Stimulated activated CD4-positive, alpha-beta T cell treated with anti-CD3 and anti-CD28 coated beads, TNF-alpha, amount 100 ng/mL, for 48 hours (primary cell): Measurements from ENCODE around the gene DLX6.

ENCODE experiments used
- DNase-seq, 3 donors: peaks; one replicate each; pipeline ENCODE4 v3.0.0-alpha.2; 2020; ENCODE audit warnings: low read depth in 3 of 3

DLX6 gene

DNA sequence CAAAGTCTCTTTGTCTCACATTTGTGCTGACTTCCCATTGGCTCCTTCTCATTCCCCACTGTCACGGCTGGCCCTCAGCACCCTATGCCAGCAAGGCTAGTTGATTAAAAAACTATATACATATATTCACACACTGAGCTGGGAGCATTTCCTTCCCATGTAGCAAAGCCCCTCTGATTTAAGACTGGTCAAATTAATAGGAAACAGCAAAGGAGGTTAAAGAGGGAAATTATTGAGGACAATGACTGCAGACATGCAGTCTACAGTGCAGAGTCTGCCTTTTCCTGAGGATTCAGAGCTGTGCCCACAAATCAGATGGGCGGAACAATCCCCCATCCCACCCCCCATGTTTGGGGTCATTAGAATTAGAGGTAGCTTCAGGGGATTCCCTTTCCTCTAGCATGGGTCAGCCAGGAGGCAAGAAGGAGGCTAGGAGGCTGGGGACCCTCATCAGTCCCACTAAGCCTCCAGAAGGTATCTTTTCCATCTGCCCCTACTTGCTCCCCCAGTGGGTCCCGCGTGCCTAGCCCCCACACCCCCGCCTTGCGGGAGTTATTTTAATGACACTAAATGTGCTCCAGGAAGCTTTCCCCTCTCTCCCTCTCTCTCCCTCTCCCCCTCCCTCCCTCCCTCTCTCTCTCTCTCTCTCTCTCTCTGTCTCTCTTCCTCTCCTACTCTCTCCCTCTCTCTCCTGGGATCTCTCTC lies 9.8 kb upstream of the DLX6 start:
- no peak for DNase-seq

GRCh38 chr7:96996111-96996957 lies 9.0 kb upstream of the DLX6 start:
- no peak for DNase-seq

DNA sequence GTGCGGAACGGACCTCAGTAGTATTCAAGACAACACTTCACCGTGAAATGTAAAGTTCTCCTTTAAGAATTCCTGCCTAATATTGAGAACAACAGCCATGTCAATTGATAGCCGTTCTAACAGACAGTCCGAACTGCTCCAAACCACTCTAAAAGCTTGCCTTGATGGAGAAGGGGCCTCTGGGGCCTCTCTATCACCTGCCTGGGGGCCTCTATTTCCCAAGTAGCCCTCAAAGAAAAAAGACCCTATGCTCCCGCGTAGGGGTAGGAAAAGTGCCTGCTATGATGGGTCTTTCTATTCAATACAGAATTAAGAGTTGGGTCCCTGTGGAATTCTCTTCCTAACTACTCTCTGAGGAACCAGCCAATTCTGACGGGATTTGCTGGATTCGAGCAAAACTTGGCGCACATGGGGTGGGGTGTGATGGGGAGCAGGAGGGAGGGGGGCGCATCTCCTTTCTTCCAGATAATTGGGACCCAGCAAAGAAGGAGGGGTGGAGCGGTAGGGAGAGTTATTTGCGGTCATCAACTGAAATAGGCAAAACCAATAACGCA lies 8.3 kb upstream of the DLX6 start:
- DNase-seq = no peak

- no peak for DNase-seq
These were observed 7.8 kb upstream of the DLX6 start for GRCh38 chr7:96997512-96998032.

DNA sequence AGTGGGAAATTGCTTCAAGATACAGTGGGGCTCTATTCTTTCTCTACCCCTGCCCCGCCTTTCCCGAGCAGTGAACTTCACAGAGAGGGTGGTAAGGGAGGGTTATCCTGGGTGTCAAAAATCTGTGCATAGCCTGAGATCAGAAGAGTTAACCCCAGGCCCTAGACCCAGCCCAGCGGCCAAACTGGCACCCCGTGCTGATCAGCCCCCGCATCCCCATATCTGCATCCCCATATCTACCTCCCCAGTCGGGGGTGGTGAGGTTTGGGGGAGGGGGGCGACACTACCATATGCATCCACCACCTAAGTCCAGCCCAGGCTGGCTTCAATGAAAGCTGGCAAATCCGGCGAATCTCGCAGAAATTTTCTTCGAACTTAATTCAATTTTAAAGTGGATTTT lies 7.0 kb upstream of the DLX6 start:
- DNase-seq = no peak

DNA sequence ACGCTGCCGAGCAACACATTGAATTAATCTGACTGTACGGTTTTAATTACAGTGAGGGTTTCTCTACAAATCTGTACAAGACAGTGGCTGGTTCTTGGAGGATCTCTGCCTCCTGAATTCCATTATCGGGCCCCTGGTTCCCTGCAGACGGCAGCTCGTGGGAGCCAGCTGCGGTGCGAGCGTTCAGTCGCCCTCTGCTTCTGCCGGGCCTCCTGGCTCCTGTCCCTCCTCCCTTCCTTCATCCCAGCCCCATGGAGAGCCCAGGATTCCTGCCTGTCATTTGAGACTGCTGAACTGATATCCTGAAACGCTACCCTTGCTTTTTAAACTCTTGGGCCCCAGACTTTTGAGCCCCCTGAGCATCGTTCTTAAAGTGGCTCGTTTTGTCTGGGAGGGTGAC lies 6.6 kb upstream of the DLX6 start:
- no peak for DNase-seq

GRCh38 chr7:97001221-97001620 lies 4.1 kb upstream of the DLX6 start:
- DNase-seq = no peak

DNA sequence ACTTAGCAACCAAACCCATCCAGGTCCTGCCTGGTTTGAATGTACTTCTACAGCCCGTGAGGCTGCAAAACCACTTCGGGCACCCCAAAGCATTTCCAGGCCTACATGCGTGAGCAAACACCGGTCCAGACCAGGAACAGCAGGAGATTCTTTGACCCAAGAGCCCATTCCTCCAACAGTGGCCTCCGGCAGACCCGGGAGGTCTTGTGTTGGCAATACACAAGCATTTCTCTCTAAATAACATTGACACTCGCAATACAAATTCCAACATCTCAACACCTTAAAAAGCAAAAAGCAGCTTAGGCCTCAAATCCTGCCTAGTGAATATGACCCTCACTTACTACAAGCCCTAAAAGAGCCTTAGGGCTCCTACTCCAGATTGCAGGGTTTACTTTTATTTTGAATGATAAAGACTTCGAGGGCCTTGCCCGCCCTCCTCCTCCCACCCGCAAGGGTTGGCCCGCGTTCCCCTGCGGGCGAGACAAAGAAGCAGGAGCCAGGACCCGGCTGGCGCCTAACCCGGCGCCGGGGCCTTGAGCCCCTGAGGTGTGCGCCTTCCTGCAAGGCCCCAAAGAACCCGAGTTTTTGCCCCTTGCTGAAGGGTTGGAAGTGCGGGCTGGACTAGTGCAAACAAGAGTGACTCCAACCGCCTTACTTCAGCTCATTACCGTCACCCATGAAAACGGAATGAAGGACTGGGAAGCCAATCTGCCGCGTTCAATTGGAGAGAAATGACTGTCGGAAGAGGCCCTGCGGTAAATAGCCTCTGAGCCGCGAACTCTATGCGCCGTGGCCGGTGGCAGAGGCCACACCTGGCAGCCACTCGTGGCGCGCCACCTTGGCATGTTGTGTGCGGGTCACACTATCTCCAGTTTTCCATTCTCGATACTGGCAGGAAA lies 3.4 kb upstream of the DLX6 start:
- DNase-seq = no peak

DNA sequence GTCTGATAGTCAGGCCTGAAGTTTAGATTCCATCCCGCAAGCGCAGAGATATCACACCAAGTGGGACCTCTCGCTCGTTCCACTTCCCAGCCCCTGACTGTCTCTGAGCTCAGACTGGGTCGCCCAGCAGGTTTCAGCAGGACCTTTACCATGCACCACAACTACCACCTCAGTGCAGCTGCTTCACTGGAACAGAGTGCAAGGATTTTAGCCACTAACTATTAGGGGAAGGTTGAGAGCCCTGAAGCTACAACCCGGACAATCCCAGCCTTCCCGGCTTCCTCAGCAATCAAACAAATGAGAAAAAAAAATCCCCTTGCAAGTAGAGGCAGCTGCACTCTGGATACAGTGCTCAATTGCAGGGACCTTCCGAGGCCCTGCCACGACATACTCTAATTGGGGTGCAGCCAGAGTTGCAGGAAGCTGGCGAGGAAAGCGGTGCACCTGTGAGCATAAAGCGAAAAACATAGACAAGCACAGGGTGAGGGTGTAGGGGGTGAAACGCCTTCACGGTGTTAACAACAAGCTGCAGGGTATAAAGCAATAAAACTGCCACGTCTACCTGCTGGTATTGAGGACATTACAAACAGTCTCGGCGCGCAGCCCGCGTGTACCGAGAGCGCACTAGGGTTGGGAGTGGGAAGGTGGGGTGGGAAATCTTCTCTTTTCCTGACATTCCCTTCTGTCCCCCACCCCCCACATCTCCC lies 2.6 kb upstream of the DLX6 start:
- DNase-seq = no peak

DNA sequence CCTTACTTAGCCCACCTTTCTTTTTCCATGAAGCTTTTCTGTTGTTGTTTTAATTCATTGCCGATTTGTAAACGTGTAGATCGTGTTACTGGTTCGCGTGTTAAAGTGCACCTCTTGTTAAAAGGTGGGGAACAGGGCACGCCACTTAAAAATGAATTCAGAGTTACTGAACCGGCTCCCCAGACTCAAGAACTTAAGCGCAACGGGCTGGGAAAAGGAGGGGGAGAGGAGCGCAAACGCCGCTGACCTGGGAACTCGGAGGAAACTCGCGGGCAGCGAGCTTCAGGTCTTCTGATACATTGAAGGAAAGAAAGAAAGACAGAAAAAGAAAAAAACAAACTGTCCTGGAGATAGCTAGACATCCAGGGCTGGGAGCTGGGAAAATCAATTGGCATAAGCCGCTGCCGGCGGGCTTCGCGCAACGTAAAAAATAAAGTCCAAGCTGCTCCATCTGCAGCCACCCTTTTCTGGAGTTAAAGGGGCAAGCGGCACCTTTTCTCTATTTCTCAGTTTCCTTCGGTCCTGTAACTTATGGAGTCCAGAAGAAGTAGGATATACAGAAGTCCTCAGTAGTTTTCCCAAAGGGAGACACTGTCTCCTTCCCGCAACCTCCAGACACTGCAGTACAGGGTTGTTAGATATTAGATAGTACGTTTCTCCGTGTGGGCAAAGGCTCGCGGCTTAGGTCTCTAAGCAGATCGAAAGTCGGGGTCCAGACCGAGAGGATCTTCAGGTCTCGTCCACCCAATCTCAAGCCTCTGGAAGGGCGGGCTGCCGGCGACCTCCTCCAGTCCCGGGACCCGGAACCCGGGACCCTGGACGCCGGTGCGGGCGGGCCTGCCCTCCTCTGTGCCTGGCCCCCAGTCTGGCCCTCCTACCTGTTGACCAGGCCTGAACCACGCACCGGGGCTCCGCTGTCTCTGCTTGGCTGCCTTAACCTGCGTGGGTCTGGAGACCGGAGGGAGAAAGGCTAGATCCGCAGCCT lies 1.8 kb upstream of the DLX6 start:
- DNase-seq = no peak

- DNase-seq = no peak
These were observed 838 bp upstream of the DLX6 start for GRCh38 chr7:97004247-97005182.

DNA sequence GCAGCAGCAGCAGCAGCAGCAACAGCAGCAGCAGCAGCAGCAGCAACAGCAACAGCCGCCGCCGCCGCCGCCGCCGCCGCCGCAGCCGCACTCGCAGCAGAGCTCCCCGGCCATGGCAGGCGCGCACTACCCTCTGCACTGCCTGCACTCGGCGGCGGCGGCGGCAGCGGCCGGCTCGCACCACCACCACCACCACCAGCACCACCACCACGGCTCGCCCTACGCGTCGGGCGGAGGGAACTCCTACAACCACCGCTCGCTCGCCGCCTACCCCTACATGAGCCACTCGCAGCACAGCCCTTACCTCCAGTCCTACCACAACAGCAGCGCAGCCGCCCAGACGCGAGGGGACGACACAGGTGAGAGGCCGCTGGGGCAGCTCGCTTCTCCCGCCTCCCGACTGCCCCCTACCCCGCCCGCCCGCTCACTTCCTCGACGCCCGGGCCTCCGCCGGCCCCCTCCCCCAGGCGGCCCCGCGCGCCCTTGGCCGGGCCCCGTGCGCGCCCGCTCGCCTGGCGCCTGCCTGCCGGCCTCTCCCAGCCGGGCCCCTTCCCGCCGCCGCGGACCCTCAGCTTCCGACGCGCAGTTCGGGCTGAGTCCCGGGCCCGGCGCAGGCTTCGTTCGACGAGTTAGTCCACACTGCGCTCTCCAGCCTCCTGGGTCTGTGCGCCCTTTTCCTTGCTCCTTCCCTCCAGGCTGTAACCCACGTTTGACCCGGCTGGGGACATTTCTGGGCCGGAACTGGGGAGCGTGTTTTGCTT lies 882 bp downstream of the DLX6 start:
- DNase-seq = no peak

DNA sequence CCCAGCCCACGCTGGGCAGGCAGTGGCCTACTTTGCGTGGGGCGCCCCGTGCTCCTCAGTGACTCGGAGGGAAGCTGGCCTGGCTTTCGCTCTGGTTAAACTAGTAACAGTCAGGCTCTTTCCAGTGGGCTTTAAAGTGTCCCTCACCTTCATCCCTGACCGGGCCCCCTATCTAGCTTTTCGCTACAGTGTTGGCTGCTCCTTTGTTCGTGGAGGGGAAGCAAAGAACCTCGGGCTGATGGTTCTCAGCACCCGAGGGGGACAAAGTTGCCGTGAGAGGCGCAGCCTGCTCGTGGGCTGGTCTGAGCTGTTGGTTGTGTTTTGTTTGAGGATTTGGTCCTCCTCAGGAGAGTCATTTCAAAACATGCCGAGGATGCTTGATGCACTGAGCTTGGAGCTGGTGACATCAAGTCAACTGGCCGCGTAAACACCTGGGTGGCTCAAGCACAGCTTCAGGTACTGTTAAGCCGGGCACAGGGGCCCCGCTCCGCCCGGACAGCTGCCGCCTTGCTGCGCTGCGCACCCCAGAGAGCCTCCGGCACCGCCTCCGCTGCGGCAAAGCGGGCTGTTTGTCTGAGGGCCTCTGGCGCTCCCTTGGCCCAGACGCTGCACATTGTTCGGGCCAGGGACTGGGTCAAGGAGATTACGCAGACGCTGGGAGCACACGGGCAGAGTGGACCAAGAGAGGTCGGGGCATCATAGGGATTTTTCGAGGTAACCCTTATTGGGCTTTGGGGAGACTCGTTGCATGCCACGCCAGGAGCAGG lies 1.6 kb downstream of the DLX6 start:
- DNase-seq = no peak

GRCh38 chr7:97007583-97007861 lies 2.2 kb downstream of the DLX6 start:
- no peak for DNase-seq

GRCh38 chr7:97008275-97008917 lies 3.0 kb downstream of the DLX6 start:
- DNase-seq = no peak

DNA sequence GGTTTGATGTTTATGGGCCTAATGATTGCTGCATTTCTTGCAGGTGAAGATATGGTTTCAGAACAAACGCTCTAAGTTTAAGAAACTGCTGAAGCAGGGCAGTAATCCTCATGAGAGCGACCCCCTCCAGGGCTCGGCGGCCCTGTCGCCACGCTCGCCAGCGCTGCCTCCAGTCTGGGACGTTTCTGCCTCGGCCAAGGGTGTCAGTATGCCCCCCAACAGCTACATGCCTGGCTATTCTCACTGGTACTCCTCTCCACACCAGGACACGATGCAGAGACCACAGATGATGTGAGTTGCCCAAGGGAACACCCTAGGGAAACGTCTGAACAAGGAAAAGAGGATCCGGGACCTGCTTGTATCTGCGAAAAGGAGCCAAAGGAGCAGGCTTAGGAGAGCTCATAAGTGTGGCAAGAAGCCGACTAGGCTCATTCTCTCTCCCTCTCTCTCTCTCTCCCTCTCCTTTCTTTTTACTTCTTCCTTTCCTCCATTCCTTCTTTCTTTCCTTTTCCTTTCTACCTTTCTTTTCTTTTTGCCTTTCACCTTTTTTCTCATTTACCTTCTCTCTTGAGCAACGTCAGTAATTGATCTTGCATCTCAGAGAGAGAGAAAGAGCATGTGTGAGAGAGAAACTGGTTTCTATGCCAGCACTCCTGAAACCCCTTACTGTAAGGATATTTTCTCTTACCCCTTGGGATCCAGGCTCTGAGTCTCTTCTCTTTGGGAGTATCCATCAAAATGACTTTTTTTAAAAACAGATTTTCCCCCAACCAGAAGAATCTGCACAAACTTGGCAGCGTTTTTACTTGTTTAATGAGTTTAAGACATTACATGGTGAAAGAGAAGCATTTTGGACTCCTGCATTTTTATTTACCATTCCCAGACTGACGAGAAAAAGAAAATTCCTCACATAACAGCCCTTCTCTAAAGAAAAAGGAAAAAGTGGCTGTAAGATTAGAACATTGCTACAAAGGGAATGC lies 4.7 kb downstream of the DLX6 start:
- DNase-seq = no peak
